Spleen (tissue), 11 donors: ENCODE results near the gene ATAD5. TPM values are rescaled to one million over a fixed set of nuclear protein-coding genes. Genes with fewer than 3 reads are reported as not detected.
A peak's percentile ranks its signal among the peaks of the same experiment; 100 is the strongest.

Experiments
- DNase-seq: peaks from one replicate; pipeline ENCODE4 v3.0.0-alpha.2; 2020
- H3K27ac ChIP-seq, 8 donors: fragments of 200-600 bp; sonication (generic) in 7 of 8; 1 replicate in 4 of 8; 2 replicates in 4 of 8; pipeline versions ENCODE4 v1.5.0 to v1.8.0; 2016 to 2021; ENCODE audit warnings: inconsistent platforms in 4 of 8, mild to moderate bottlenecking in 4 of 8, moderate library complexity in 1 of 8
- H3K27me3 ChIP-seq, 7 donors: fragments of 200-600 bp; sonication (generic) in 6 of 7; replicated peaks in 1 of 7; 1 replicate in 4 of 7; 2 replicates in 3 of 7; pipeline versions ENCODE4 v1.5.0 to v1.8.0; 2016 to 2021; ENCODE audit warnings: inconsistent platforms in 3 of 7, mild to moderate bottlenecking in 1 of 7
- H3K36me3 ChIP-seq, 6 donors: fragments of 200-600 bp; sonication (generic) in 5 of 6; 1 replicate in 4 of 6; 2 replicates in 2 of 6; pipeline versions ENCODE4 v1.5.0 to v1.8.0; 2016 to 2021; ENCODE audit warnings: inconsistent platforms in 2 of 6
- H3K4me1 ChIP-seq, 6 donors: fragments of 200-600 bp; sonication (generic) in 5 of 6; 1 replicate in 3 of 6; 2 replicates in 3 of 6; pipeline versions ENCODE4 v1.5.0 to v1.8.0; 2016 to 2021; ENCODE audit warnings: inconsistent platforms in 3 of 6
- H3K4me3 ChIP-seq, 8 donors: fragments of 200-600 bp; sonication (generic) in 7 of 8; 1 replicate in 4 of 8; 2 replicates in 4 of 8; pipeline versions ENCODE4 v1.5.0 to v1.8.0; 2016 to 2021; ENCODE audit warnings: inconsistent platforms in 4 of 8, mild to moderate bottlenecking in 4 of 8, moderate library complexity in 2 of 8
- H3K9me3 ChIP-seq, 8 donors: fragments of 200-600 bp; sonication (generic) in 7 of 8; 1 replicate in 4 of 8; 2 replicates in 4 of 8; pipeline versions ENCODE4 v1.5.0 to v1.8.0; 2016 to 2021; ENCODE audit warnings: inconsistent platforms in 4 of 8
- POLR2A ChIP-seq, 3 donors: fragments of 450-650 bp; IDR thresholded peaks; one replicate each; pipeline ENCODE4 v1.5.1; 2017; ENCODE audit warnings: antibody characterized with exemption in 3 of 3, mild to moderate bottlenecking in 1 of 3
- POLR2AphosphoS5 ChIP-seq, 3 donors: sonication (generic); formaldehyde crosslinking; IDR thresholded peaks; one replicate each; pipeline ENCODE4 v1.5.1; 2017; ENCODE audit warnings: antibody characterized with exemption in 3 of 3
- WGBS, 5 donors: extraction: QIAGEN DNeasy Blood & Tissue Kit in 3 of 5; methylation state at CpG; one replicate each; pipeline versions ENCODE4 v1.1.5 to v1.1.7; 2013 to 2018; 5-methylcytosine and 5-hydroxymethylcytosine counted together
- intact Hi-C: fragments of 100-400 bp; cut with DNase I; formaldehyde crosslinking; loops from one replicate; pipeline ENCODE4 v1.15.0; 2023; ENCODE audit warnings: low total_unique reads
- polyA plus RNA-seq, 3 donors: library from polyadenylated mRNA; stranded (reverse); fragments of 200-250 nt; gene quantifications; one replicate each; pipeline ENCODE4 v1.2.1, GENCODE V29; 2013
- total RNA-seq, 7 donors: library from RNA; depleted of rRNA in 3 of 7; stranded (reverse); fragments of >200 nt in 3 of 7; fragmentation: NEBNext Ultra II Directional in 4 of 7; extraction: Animal tissue kit (Norgen Biotek cat#: 25700) in 4 of 7; gene quantifications; one replicate each; pipeline versions ENCODE4 v1.1.0 to v1.2.1, GENCODE V29; 2016 to 2021
- TF ChIP-seq, protein P1 (sequence below), 11 experiments: fragments of 200-600 bp in 7 of 11; fragments of 450-650 bp in 4 of 11; sonication (generic) in 4 of 11; IDR thresholded peaks in 8 of 11; conservative IDR thresholded peaks in 3 of 11; 1 replicate in 7 of 11; 2 replicates in 4 of 11; pipeline versions ENCODE4 v1.4.0 to v1.8.0; 2016 to 2021; ENCODE audit warnings: antibody characterized with exemption in 11 of 11, inconsistent platforms in 4 of 11, mild to moderate bottlenecking in 1 of 11
- donor health status: healthy with polysubstance abuse.
- donor health status: DM: no; HTN: no; CAD: no; lungs with moderate emphysema.
- donor health status: DM: no; HTN: no; CAD: no.
- donor health status: Bipolar disorder and iron deficiency.
- donor health status: healthy.
- donor health status: DM: no; HTN: no; CAD: no.
- donor health status: DM: yes; HTN: yes; CAD: no.

The ATAD5 gene
- total and polyA plus RNA-seq, 10 donors = 0.61 to 7.4 (median 4.0) TPM

GRCh38 chr17:30922235-30923030 lies 90.7 kb downstream of the ATAD5 start:
- Histone ChIP-seq H3K4me3 (peak overlapping the region; percentile 47 to 90 (median 62)), H3K36me3 (peaks cover 0 to 17% (median 0%) of the 10 kb centered on the region in 6 donors), H3K27ac (peak overlapping the region in 7 of 8 donors; percentile 14 to 82 (median 73)), H3K9me3 (no peaks in the 10 kb centered on the region), H3K27me3 (peaks cover 0 to 45% (median 19%) of the 10 kb centered on the region in 7 donors), H3K4me1 (peaks cover 0 to 35% (median 23%) of the 10 kb centered on the region in 6 donors)
- peak; percentile 79 for DNase-seq
- peak in 2 of 3 donors; percentile 22 for TF ChIP-seq POLR2AphosphoS5 (IDR thresholded peaks at IDR 0.05)
- no peak for TF ChIP-seq POLR2A (IDR thresholded peaks at IDR 0.05)
- WGBS, 5 donors = 3 to 7% (median 4%) methylated on average over 33 to 66 of the region's 66 CpGs
- intact Hi-C loops = no loop called here

GRCh38 chr17:30924341-30924740 lies 92.6 kb downstream of the ATAD5 start:
- TF ChIP-seq POLR2A (IDR thresholded peaks at IDR 0.05) = no peak
- TF ChIP-seq POLR2AphosphoS5 (IDR thresholded peaks at IDR 0.05) = no peak
- TF ChIP-seq, protein P1, sequence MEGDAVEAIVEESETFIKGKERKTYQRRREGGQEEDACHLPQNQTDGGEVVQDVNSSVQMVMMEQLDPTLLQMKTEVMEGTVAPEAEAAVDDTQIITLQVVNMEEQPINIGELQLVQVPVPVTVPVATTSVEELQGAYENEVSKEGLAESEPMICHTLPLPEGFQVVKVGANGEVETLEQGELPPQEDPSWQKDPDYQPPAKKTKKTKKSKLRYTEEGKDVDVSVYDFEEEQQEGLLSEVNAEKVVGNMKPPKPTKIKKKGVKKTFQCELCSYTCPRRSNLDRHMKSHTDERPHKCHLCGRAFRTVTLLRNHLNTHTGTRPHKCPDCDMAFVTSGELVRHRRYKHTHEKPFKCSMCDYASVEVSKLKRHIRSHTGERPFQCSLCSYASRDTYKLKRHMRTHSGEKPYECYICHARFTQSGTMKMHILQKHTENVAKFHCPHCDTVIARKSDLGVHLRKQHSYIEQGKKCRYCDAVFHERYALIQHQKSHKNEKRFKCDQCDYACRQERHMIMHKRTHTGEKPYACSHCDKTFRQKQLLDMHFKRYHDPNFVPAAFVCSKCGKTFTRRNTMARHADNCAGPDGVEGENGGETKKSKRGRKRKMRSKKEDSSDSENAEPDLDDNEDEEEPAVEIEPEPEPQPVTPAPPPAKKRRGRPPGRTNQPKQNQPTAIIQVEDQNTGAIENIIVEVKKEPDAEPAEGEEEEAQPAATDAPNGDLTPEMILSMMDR (IDR thresholded peaks at IDR 0.05 in 8 of 11, conservative IDR thresholded peaks at IDR 0.05 in 3 of 11) = no peak
- peaks cover 0 to 35% (median 23%) of the 10 kb centered on the region in 6 donors for H3K4me1 ChIP-seq
- H3K27ac ChIP-seq = no peak overlapping the region
- no peaks in the 10 kb centered on the region for H3K9me3 ChIP-seq
- DNase-seq = no peak
- no peak overlapping the region for H3K4me3 ChIP-seq
- peaks cover 0 to 19% (median 0%) of the 10 kb centered on the region in 6 donors for H3K36me3 ChIP-seq
- intact Hi-C loops = no loop called here
- WGBS, 5 donors = 69 to 82% (median 70%) methylated on average over 2 of the region's 2 CpGs
- peaks cover 0 to 45% (median 19%) of the 10 kb centered on the region in 7 donors for H3K27me3 ChIP-seq

DNA sequence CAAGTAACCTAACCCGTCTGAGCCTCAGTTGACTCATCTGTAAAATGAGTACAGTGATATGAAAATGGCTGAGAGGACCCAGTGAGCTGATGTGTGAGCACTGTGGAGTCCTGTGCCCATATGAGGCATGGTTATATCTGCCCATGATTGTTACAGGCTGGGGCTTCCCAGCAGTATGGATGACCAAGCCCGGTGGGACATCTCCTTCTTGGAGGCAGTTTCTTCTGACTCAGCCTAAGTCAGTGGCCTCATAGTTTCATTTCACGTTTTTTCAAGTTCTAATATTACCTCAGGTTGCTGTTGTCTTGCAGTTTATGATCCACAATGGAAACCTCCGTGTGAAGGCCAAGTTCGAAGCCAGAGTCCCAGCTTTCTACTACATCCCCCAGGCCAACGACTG lies 94.8 kb downstream of the ATAD5 start:
- peaks cover 0 to 27% (median 16%) of the 10 kb centered on the region in 6 donors for H3K4me1 ChIP-seq
- intact Hi-C loops = no loop called here
- 71 to 80% (median 74%) methylated on average over 6 of the region's 6 CpGs for WGBS, 5 donors
- H3K9me3 ChIP-seq = no peaks in the 10 kb centered on the region
- peaks cover 0 to 38% (median 4%) of the 10 kb centered on the region in 6 donors for H3K36me3 ChIP-seq
- peaks cover 0 to 39% (median 16%) of the 10 kb centered on the region in 7 donors for H3K27me3 ChIP-seq
- no peak for DNase-seq
- H3K27ac ChIP-seq = no peak overlapping the region
- H3K4me3 ChIP-seq = no peak overlapping the region
- TF ChIP-seq, protein P1 (IDR thresholded peaks at IDR 0.05 in 8 of 11, conservative IDR thresholded peaks at IDR 0.05 in 3 of 11) = no peak
- TF ChIP-seq POLR2A (IDR thresholded peaks at IDR 0.05) (no peak), POLR2AphosphoS5 (IDR thresholded peaks at IDR 0.05) (no peak)

DNA sequence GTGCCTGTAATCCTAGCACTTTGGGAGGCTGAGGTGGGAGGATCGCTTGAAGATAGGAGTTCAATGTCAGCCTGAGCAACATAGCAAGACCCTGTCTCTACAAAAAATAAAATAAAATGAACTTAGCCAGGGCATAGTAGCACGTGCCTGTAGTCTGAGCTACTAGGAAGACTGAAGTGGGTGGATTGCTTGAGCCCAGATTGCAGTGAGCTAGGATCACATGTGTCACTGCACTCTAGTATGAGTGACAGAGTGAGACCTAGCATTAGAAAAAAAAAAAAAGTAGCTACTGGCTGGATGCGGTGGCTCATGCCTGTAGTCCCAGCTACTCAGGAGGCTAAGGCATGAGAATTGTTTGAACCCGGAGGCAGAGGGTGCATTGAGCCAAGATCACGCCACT lies 96.0 kb downstream of the ATAD5 start:
- peaks cover 0 to 16% (median 4%) of the 10 kb centered on the region in 6 donors for H3K4me1 ChIP-seq
- H3K36me3 ChIP-seq = peaks cover 0 to 51% (median 4%) of the 10 kb centered on the region in 6 donors
- intact Hi-C loops = no loop called here
- WGBS, 5 donors = 88 to 97% (median 94%) methylated on average over 5 of the region's 5 CpGs
- no peak for DNase-seq
- H3K4me3 ChIP-seq = no peak overlapping the region
- no peaks in the 10 kb centered on the region for H3K9me3 ChIP-seq
- no peak overlapping the region for H3K27ac ChIP-seq
- TF ChIP-seq POLR2A (IDR thresholded peaks at IDR 0.05) (no peak), POLR2AphosphoS5 (IDR thresholded peaks at IDR 0.05) (no peak)
- TF ChIP-seq, protein P1 (IDR thresholded peaks at IDR 0.05 in 8 of 11, conservative IDR thresholded peaks at IDR 0.05 in 3 of 11) = no peak
- H3K27me3 ChIP-seq = peaks cover 0 to 26% (median 4%) of the 10 kb centered on the region in 7 donors
